Esophagus muscularis mucosa (tissue), 3 donors: ENCODE data around the gene CRB1.

Experiments
- CTCF ChIP-seq, 3 experiments: fragments of 200-600 bp in 2 of 3; fragments of 450-650 bp in 1 of 3; sonication (generic) in 2 of 3; IDR thresholded peaks; one replicate each; pipeline ENCODE4 v1.5.1; 2017 to 2019; ENCODE audit warnings: antibody characterized with exemption in 3 of 3, mild to moderate bottlenecking in 2 of 3, moderate library complexity in 1 of 3
- POLR2A ChIP-seq: fragments of 450-650 bp; IDR thresholded peaks from one replicate; pipeline ENCODE4 v1.6.1; 2017; ENCODE audit warnings: antibody characterized with exemption, moderate library complexity, mild to moderate bottlenecking, low read depth

GRCh38 chr1:197302775-197303174, 34.7 kb downstream of the CRB1 start:
- TF ChIP-seq CTCF (IDR thresholded peaks at IDR 0.05) (no peak), POLR2A (no peak)
